HG03139 (cell line): ENCODE results near the gene MGA.

Experiments used
- ATAC-seq: cut with Tn5 transposase; IDR thresholded peaks from one replicate; pipeline ENCODE4 v1.9.1; 2021; ENCODE audit not compliant: unreplicated experiment

MGA gene

GRCh38 chr15:41804916-41805666, 144.9 kb downstream of the MGA start:
- no peak for ATAC-seq

- ATAC-seq = no peak
Observed at GRCh38 chr15:41805711-41806110, 145.5 kb downstream of the MGA start.

GRCh38 chr15:41806291-41807181, 146.3 kb downstream of the MGA start:
- ATAC-seq = no peak

GRCh38 chr15:41809121-41809520, 148.9 kb downstream of the MGA start:
- ATAC-seq = no peak

- no peak for ATAC-seq
Observed at GRCh38 chr15:41809526-41810220, 149.5 kb downstream of the MGA start.

- no peak for ATAC-seq
Observed at GRCh38 chr15:41810651-41811431, 150.6 kb downstream of the MGA start.

GRCh38 chr15:41811432-41812195, 151.4 kb downstream of the MGA start:
- ATAC-seq = no peak

- no peak for ATAC-seq
Observed at GRCh38 chr15:41812820-41813375, 152.7 kb downstream of the MGA start.

- ATAC-seq = no peak
Observed at GRCh38 chr15:41813426-41813825, 153.2 kb downstream of the MGA start.

GRCh38 chr15:41814534-41814933, 154.3 kb downstream of the MGA start:
- ATAC-seq = no peak

- ATAC-seq = no peak
Observed at GRCh38 chr15:41816788-41817187, 156.6 kb downstream of the MGA start.

- ATAC-seq = no peak
Observed at GRCh38 chr15:41817327-41817726, 157.1 kb downstream of the MGA start.

GRCh38 chr15:41817781-41818180, 157.6 kb downstream of the MGA start:
- ATAC-seq = no peak

GRCh38 chr15:41819455-41820050, 159.3 kb downstream of the MGA start:
- ATAC-seq = no peak

- no peak for ATAC-seq
Observed at GRCh38 chr15:41820791-41821423, 160.7 kb downstream of the MGA start.

- ATAC-seq = no peak
Observed at GRCh38 chr15:41821831-41822230, 161.6 kb downstream of the MGA start.

GRCh38 chr15:41822471-41822870, 162.3 kb downstream of the MGA start:
- ATAC-seq = no peak
